C4-2B (cell line): ENCODE measurements around the gene NAV2.

Source experiments
- ZFX ChIP-seq: fragments of 450-650 bp; IDR thresholded peaks from 2 replicates; pipeline ENCODE4 v1.6.1; 2017
- TF ChIP-seq, protein P1 (sequence below): fragments of 450-650 bp; conservative IDR thresholded peaks from 2 replicates; pipeline ENCODE4 v1.5.1; 2017; ENCODE audit warnings: mild to moderate bottlenecking

DNA sequence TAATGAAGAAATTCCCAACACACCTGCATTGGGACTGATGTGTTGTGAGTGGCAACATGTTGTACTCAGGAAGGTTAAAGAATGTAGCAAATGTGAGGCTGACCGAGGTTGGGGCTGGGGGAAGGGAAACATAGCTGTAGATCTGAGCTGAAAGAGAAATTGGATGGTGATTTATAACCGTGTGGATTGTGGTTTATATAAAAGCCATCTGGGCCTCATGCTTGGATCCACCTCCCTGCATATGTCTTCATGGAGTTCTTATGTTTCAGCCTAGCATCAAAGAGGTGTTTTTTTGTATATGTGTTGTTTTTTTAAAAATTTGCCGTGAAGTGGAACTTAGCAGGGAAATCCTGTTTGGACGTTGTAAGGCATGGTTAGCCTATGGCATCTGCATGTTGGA is 141.3 kb downstream of the NAV2 start:
- TF ChIP-seq, protein P1, sequence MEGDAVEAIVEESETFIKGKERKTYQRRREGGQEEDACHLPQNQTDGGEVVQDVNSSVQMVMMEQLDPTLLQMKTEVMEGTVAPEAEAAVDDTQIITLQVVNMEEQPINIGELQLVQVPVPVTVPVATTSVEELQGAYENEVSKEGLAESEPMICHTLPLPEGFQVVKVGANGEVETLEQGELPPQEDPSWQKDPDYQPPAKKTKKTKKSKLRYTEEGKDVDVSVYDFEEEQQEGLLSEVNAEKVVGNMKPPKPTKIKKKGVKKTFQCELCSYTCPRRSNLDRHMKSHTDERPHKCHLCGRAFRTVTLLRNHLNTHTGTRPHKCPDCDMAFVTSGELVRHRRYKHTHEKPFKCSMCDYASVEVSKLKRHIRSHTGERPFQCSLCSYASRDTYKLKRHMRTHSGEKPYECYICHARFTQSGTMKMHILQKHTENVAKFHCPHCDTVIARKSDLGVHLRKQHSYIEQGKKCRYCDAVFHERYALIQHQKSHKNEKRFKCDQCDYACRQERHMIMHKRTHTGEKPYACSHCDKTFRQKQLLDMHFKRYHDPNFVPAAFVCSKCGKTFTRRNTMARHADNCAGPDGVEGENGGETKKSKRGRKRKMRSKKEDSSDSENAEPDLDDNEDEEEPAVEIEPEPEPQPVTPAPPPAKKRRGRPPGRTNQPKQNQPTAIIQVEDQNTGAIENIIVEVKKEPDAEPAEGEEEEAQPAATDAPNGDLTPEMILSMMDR = no peak
- no peak for TF ChIP-seq ZFX
